Activated naive CD4-positive, alpha-beta T cell treated with anti-CD3 and anti-CD28 coated beads for 36 hours (primary cell): ENCODE measurements around the gene KRT77. TPM values are rescaled to one million over a fixed set of nuclear protein-coding genes. Genes with fewer than 3 reads are reported as not detected.
A peak's percentile ranks its signal among the peaks of the same experiment; 100 is the strongest.

Experiments
- CTCF ChIA-PET: fragments of 350-600 bp; sonication (Branson Sonifier 250); formaldehyde crosslinking; loops from one replicate; lab custom pipeline; 2021; ENCODE audit warnings: antibody characterized with exemption; lab: Charles Lee
- DNase-seq: peaks from one replicate; pipeline ENCODE4 v3.0.0-alpha.2; 2020
- H3K27ac Mint-ChIP-seq: one replicate; pipeline ENCODE4 v1.8.0; 2021; ENCODE audit warnings: mild to moderate bottlenecking, mixed read lengths
- H3K27me3 Mint-ChIP-seq: one replicate; pipeline ENCODE4 v1.8.0; 2021; ENCODE audit warnings: low read depth, mixed read lengths
- H3K36me3 Mint-ChIP-seq: one replicate; pipeline ENCODE4 v1.8.0; 2021; ENCODE audit warnings: low read depth, mixed read lengths
- H3K4me1 Mint-ChIP-seq: one replicate; pipeline ENCODE4 v1.8.0; 2021; ENCODE audit warnings: low read depth, mixed read lengths
- H3K4me3 Mint-ChIP-seq: one replicate; pipeline ENCODE4 v1.8.0; 2021; ENCODE audit warnings: mild to moderate bottlenecking, moderate library complexity, mixed read lengths
- H3K9me3 Mint-ChIP-seq: one replicate; pipeline ENCODE4 v1.8.0; 2021; ENCODE audit warnings: mixed read lengths
- intact Hi-C: fragments of 100-400 bp; cut with micrococcal nuclease; formaldehyde crosslinking; loops from one replicate; pipeline ENCODE4 v1.15.1; 2023
- total RNA-seq, 2 experiments: library from RNA; stranded (reverse); gene quantifications; one replicate each; pipeline ENCODE4 v1.2.3, GENCODE V29; 2021

Gene KRT77
- total RNA-seq, 2 experiments from 2014 or later = not detected

- Mint-ChIP-seq H3K27me3 (no peaks in the 10 kb centered on the region), H3K4me3 (no peak overlapping the region), H3K9me3 (no peaks in the 10 kb centered on the region), H3K36me3 (no peaks in the 10 kb centered on the region), H3K4me1 (peaks cover 90% of the 10 kb centered on the region), H3K27ac (peak overlapping the region; percentile 70)
- no peak for DNase-seq
- CTCF ChIA-PET = interaction anchor here (0.6 kb wide), 1 partner anchor 854 kb away, joined by 3 read pairs; no protein-coding TSS in a partner anchor
- intact Hi-C loops = no loop called here
Observed at GRCh38 chr12:52645982-52646381, 57.3 kb downstream of the KRT77 start.

- CTCF ChIA-PET = no interaction called here
- Mint-ChIP-seq H3K4me1 (peaks cover 93% of the 10 kb centered on the region), H3K36me3 (no peaks in the 10 kb centered on the region), H3K27me3 (no peaks in the 10 kb centered on the region), H3K4me3 (no peak overlapping the region), H3K27ac (peak overlapping the region; percentile 70), H3K9me3 (no peaks in the 10 kb centered on the region)
- intact Hi-C loops = no loop called here
- peak; percentile 45 for DNase-seq
Observed at GRCh38 chr12:52645120-52645761, 58.1 kb downstream of the KRT77 start.

GRCh38 chr12:52644078-52644415 lies 59.3 kb downstream of the KRT77 start:
- intact Hi-C loops = no loop called here
- no peaks in the 10 kb centered on the region for H3K9me3 Mint-ChIP-seq
- CTCF ChIA-PET = no interaction called here
- DNase-seq = no peak
- no peaks in the 10 kb centered on the region for H3K27me3 Mint-ChIP-seq
- H3K36me3 Mint-ChIP-seq = no peaks in the 10 kb centered on the region
- peaks cover 83% of the 10 kb centered on the region for H3K4me1 Mint-ChIP-seq
- H3K4me3 Mint-ChIP-seq = no peak overlapping the region
- H3K27ac Mint-ChIP-seq = no peak overlapping the region

DNA sequence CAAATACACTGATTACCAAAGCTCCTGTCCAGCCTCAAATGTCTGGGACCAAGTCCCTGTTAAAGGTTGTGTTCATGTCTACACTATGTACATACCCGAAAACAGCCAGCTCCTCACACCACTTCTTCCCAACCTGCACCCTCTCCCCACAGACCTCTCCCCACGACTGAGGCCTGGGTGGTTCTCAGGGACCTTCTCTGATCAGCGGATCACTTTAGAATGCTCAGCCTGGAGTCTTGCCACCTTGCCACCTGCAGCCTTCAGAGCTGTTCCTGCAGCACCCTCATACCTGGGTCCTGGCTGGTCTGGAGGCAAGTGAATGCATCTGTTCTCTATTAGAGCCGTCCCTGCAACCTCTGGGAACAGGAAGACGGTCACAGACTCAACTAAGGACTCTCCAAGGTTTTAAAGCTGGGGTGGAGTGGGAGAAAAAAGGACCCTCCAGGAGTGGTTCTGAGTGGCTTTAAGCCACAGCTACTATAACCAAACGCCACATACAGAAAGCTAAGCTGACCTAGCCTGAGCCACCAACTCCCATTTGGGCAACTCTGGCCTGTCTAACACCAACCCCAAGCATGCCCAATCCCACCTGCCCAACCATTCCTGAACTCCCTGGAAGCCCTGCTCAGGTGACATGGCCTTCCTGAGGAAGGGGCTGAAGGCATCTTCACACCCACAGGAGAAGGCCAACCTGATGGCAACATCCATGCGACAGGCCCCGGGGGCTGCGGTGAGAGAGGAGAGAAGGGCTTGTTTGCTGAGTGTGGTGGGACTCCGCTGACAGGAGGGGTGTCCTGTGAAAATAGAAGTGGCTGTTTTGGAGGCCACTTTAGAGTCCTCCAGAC lies 59.9 kb downstream of the KRT77 start:
- Mint-ChIP-seq H3K4me1 (peaks cover 78% of the 10 kb centered on the region), H3K27ac (no peak overlapping the region)
- CTCF ChIA-PET = interaction anchor here (0.9 kb wide), 1 partner anchor 47 kb away, joined by 3 read pairs; no protein-coding TSS in a partner anchor

GRCh38 chr12:52641468-52641867 lies 61.9 kb downstream of the KRT77 start:
- CTCF ChIA-PET = interaction anchor here (0.6 to 1.2 kb wide), 2 partner anchors 21 to 238 kb away, joined by 4 to 5 read pairs; no protein-coding TSS in a partner anchor

More for the DNA sequence above, 59.9 kb downstream of the KRT77 start:
- Mint-ChIP-seq H3K36me3 (no peaks in the 10 kb centered on the region), H3K9me3 (no peaks in the 10 kb centered on the region), H3K4me3 (no peak overlapping the region), H3K27me3 (no peaks in the 10 kb centered on the region)
- intact Hi-C loops = no loop called here
- DNase-seq = no peak

More at GRCh38 chr12:52641468-52641867, 61.9 kb downstream of the KRT77 start:
- Mint-ChIP-seq H3K4me3 (no peak overlapping the region), H3K27me3 (no peaks in the 10 kb centered on the region), H3K9me3 (no peaks in the 10 kb centered on the region), H3K4me1 (peaks cover 58% of the 10 kb centered on the region), H3K36me3 (no peaks in the 10 kb centered on the region), H3K27ac (no peak overlapping the region)
- intact Hi-C loops = no loop called here
- no peak for DNase-seq

Other genes with a start within 250 kb of the KRT77 start
- gene KRT6C, start 229.7 kb downstream of the KRT77 start, total RNA-seq = not detected
- gene KRT6A, start 210.3 kb downstream of the KRT77 start, total RNA-seq = not detected
- gene KRT5, start 183.1 kb downstream of the KRT77 start, total RNA-seq = not detected
- not detected for gene KRT71, start 150.4 kb downstream of the KRT77 start, total RNA-seq
- gene KRT74, start 129.7 kb downstream of the KRT77 start, total RNA-seq = not detected
- 1 to 10 TPM; 2.3 TPM for gene KRT72, start 102.1 kb downstream of the KRT77 start, total RNA-seq
- 1 to 10 TPM; 1.4 to 2.1 TPM for gene KRT73, start 85.0 kb downstream of the KRT77 start, total RNA-seq
- gene KRT2, start 51.3 kb downstream of the KRT77 start, total RNA-seq = not detected
- not detected for gene KRT1, start 23.1 kb downstream of the KRT77 start, total RNA-seq
- not detected for gene KRT76, start 73.8 kb upstream of the KRT77 start, total RNA-seq
- gene KRT3, start 92.6 kb upstream of the KRT77 start, total RNA-seq = not detected
- not detected for gene KRT4, start 110.6 kb upstream of the KRT77 start, total RNA-seq
- not detected for gene KRT79, start 130.8 kb upstream of the KRT77 start, total RNA-seq
- gene KRT78, start 145.5 kb upstream of the KRT77 start, total RNA-seq = not detected
- under 1 TPM; 0.24 to 0.40 TPM for gene KRT8, start 201.6 kb upstream of the KRT77 start, total RNA-seq
- gene KRT18, start 245.6 kb upstream of the KRT77 start, total RNA-seq = 1 to 10 TPM; 7.5 to 7.9 TPM